ENCODE measurements around the gene DHDDS. TPM values are rescaled to one million over a fixed set of nuclear protein-coding genes. Genes with fewer than 3 reads are reported as not detected.

Gene DHDDS
- total and polyA plus RNA-seq, 2 of the 13 experiments (the other 11 are each of a cell fraction or from before 2014, with no cell fraction given): 18.9 to 28.3 TPM

- TF ChIP-seq KDM5B (CRISPR knock-in tag; IDR thresholded peaks at IDR 0.05; ENCODE audit: borderline replicate concordance) (peak; percentile 99), KAT7 (CRISPR knock-in tag; IDR thresholded peaks at IDR 0.05; ENCODE audit: borderline replicate concordance) (peak; percentile 81), FUBP1 (CRISPR knock-in tag; IDR thresholded peaks at IDR 0.05; ENCODE audit: borderline replicate concordance) (0 out of 2 replicates have a peak, but pooled peaks have one; percentile 68), PRMT3 (CRISPR knock-in tag; IDR thresholded peaks at IDR 0.05; ENCODE audit: borderline replicate concordance, low read depth) (peak; percentile 94), ZNF530 (CRISPR knock-in tag; IDR thresholded peaks at IDR 0.05; ENCODE audit: low read depth) (no peak), KLF13 (CRISPR knock-in tag; IDR thresholded peaks at IDR 0.05) (peak; percentile 95; the same call in 1 of the 2 replicates), FOXM1 (CRISPR knock-in tag; IDR thresholded peaks at IDR 0.05) (peak; percentile 73; the same call in 1 of the 2 replicates), YEATS4 (CRISPR knock-in tag; IDR thresholded peaks at IDR 0.05; ENCODE audit: borderline replicate concordance) (peak; percentile 87; the same call in 1 of the 2 replicates), THAP7 (CRISPR knock-in tag; IDR thresholded peaks at IDR 0.05) (peak; percentile 95), ZMYM3 (CRISPR knock-in tag; IDR thresholded peaks at IDR 0.05) (peak; percentile 71; the same call in 1 of the 2 replicates), KMT2B (CRISPR knock-in tag; IDR thresholded peaks at IDR 0.05) (peak; percentile 97), ASH2L (IDR thresholded peaks at IDR 0.05; ENCODE audit: insufficient read length, low read depth, low read length) (peak; percentile 60), ELK4 (CRISPR knock-in tag; IDR thresholded peaks at IDR 0.05; ENCODE audit: borderline replicate concordance) (peak; percentile 12; the same call in 1 of the 2 replicates), TBL1XR1 (IDR thresholded peaks at IDR 0.05; ENCODE audit: borderline replicate concordance, low read length, partially characterized antibody) (no peak), ZNF773 (CRISPR knock-in tag; IDR thresholded peaks at IDR 0.05; ENCODE audit: borderline replicate concordance) (peak; percentile 59; the same call in 1 of the 2 replicates)
- TF ChIP-seq, protein P1, sequence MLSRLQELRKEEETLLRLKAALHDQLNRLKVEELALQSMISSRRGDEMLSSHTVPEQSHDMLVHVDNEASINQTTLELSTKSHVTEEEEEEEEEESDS (CRISPR knock-in tag; IDR thresholded peaks at IDR 0.05; ENCODE audit: borderline replicate concordance): peak; percentile 81; the same call in 1 of the 2 replicates
- TF ChIP-seq, protein P2, sequence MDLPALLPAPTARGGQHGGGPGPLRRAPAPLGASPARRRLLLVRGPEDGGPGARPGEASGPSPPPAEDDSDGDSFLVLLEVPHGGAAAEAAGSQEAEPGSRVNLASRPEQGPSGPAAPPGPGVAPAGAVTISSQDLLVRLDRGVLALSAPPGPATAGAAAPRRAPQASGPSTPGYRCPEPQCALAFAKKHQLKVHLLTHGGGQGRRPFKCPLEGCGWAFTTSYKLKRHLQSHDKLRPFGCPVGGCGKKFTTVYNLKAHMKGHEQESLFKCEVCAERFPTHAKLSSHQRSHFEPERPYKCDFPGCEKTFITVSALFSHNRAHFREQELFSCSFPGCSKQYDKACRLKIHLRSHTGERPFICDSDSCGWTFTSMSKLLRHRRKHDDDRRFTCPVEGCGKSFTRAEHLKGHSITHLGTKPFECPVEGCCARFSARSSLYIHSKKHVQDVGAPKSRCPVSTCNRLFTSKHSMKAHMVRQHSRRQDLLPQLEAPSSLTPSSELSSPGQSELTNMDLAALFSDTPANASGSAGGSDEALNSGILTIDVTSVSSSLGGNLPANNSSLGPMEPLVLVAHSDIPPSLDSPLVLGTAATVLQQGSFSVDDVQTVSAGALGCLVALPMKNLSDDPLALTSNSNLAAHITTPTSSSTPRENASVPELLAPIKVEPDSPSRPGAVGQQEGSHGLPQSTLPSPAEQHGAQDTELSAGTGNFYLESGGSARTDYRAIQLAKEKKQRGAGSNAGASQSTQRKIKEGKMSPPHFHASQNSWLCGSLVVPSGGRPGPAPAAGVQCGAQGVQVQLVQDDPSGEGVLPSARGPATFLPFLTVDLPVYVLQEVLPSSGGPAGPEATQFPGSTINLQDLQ (CRISPR knock-in tag; IDR thresholded peaks at IDR 0.05): peak; percentile 81; the same call in 1 of the 2 replicates
- TF ChIP-seq, protein P3, sequence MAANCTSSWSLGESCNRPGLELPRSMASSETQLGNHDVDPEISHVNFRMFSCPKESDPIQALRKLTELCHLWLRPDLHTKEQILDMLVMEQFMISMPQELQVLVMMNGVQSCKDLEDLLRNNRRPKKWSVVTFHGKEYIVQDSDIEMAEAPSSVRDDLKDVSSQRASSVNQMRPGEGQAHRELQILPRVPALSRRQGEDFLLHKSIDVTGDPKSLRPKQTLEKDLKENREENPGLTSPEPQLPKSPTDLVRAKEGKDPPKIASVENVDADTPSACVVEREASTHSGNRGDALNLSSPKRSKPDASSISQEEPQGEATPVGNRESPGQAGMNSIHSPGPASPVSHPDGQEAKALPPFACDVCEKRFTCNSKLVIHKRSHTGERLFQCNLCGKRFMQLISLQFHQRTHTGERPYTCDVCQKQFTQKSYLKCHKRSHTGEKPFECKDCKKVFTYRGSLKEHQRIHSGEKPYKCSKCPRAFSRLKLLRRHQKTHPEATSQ (CRISPR knock-in tag; IDR thresholded peaks at IDR 0.05; ENCODE audit: borderline replicate concordance): peak; percentile 96
Measured at GRCh38 chr1:26431979-26432695, at the start of gene DHDDS (continued).
